K562 (cell line): ENCODE measurements around the gene RNASE8. TPM values are rescaled to one million over a fixed set of nuclear protein-coding genes. Genes with fewer than 3 reads are reported as not detected.

Experiments
- ELF2 ChIP-seq: fragments of 250-450 bp; sonication (Bioruptor Pico); IDR thresholded peaks from 2 replicates; pipeline ENCODE4 v1.5.0; 2021; ENCODE audit warnings: mild to moderate bottlenecking
- FOXK1 ChIP-seq: sonication (generic); formaldehyde crosslinking; IDR thresholded peaks from 2 replicates; pipeline ENCODE4 v1.8.0; 2022; ENCODE audit warnings: missing genetic modification reagents, mild to moderate bottlenecking, borderline replicate concordance
- JUND ChIP-seq, 2 experiments: IDR thresholded peaks; 2 replicates in 1 of 2; 3 replicates in 1 of 2; pipeline ENCODE4 v1.6.1; 2011; ENCODE audit warnings: borderline replicate concordance in 2 of 2, low read depth in 2 of 2, low read length in 2 of 2, improper control_type of control experiment in 1 of 2, missing biosample characterization in 1 of 2, missing genetic modification characterization in 1 of 2, missing genetic modification reagents in 1 of 2
- MEIS2 ChIP-seq: fragments of 450-650 bp; IDR thresholded peaks from 2 replicates; pipeline ENCODE4 v1.6.1; 2014; ENCODE audit warnings: mild to moderate bottlenecking; ENCODE audit not compliant: partially characterized antibody
- NONO ChIP-seq, 2 experiments: fragments of 200-400 bp in 1 of 2; fragments of 450-650 bp in 1 of 2; formaldehyde crosslinking in 1 of 2; IDR thresholded peaks; 2 replicates each; pipeline ENCODE4 v1.6.1; 2017; ENCODE audit warnings: low read depth in 2 of 2, mild to moderate bottlenecking in 2 of 2, moderate library complexity in 2 of 2, low read length in 1 of 2
- NR4A1 ChIP-seq, 2 experiments: fragments of 250-450 bp in 1 of 2; fragments of 450-650 bp in 1 of 2; sonication (Bioruptor Pico) in 1 of 2; IDR thresholded peaks; 2 replicates each; pipeline versions ENCODE4 v1.4.0 to v1.6.1; 2016 to 2020; ENCODE audit warnings: mild to moderate bottlenecking in 2 of 2, missing compliant biosample characterization in 1 of 2, missing genetic modification characterization in 1 of 2, moderate library complexity in 1 of 2
- PHF20 ChIP-seq: fragments of 450-650 bp; IDR thresholded peaks from 2 replicates; pipeline ENCODE4 v1.6.1; 2018; ENCODE audit not compliant: partially characterized antibody
- POLR2G ChIP-seq: fragments of 200-400 bp; formaldehyde crosslinking; IDR thresholded peaks from 2 replicates; pipeline ENCODE4 v1.6.1; 2017; ENCODE audit warnings: low read depth, mild to moderate bottlenecking, antibody characterized with exemption, low read length, moderate library complexity
- POLR3G ChIP-seq: IDR thresholded peaks from 2 replicates; pipeline ENCODE4 v1.6.1; 2011; ENCODE audit not compliant: insufficient read length, insufficient replicate concordance; ENCODE audit errors: extremely low read depth
- PPARD ChIP-seq: fragments of 250-450 bp; sonication (Bioruptor Pico); IDR thresholded peaks from 2 replicates; pipeline ENCODE4 v1.8.0; 2022; ENCODE audit warnings: inconsistent platforms, mild to moderate bottlenecking, moderate library complexity
- RAD21 ChIP-seq, 2 experiments: fragments of 250-450 bp in 1 of 2; fragments of 450-650 bp in 1 of 2; sonication (Bioruptor Pico) in 1 of 2; formaldehyde crosslinking in 1 of 2; IDR thresholded peaks in 1 of 2; conservative IDR thresholded peaks in 1 of 2; 2 replicates each; pipeline versions ENCODE4 v1.4.0 to v1.8.0; 2020 to 2022; ENCODE audit warnings: mild to moderate bottlenecking in 2 of 2, moderate library complexity in 1 of 2
- SMARCB1 ChIP-seq: IDR thresholded peaks from 2 replicates; pipeline ENCODE4 v1.6.1; 2011; ENCODE audit warnings: improper control_type of control experiment, low read depth; ENCODE audit not compliant: insufficient read length
- SMC3 ChIP-seq: conservative IDR thresholded peaks from 2 replicates; pipeline ENCODE4 v1.6.1; 2011; ENCODE audit warnings: low read depth, low read length, improper control_type of control experiment; ENCODE audit not compliant: insufficient read depth
- SRSF9 ChIP-seq: fragments of 200-400 bp; formaldehyde crosslinking; IDR thresholded peaks from 2 replicates; pipeline ENCODE4 v1.6.1; 2017; ENCODE audit warnings: low read depth, low read length, borderline replicate concordance
- STAT5A ChIP-seq: IDR thresholded peaks from 2 replicates; pipeline ENCODE4 v1.6.1; 2012; ENCODE audit warnings: low read length, inconsistent platforms, borderline replicate concordance
- TCF3 ChIP-seq: sonication (generic); formaldehyde crosslinking; IDR thresholded peaks from 2 replicates; pipeline ENCODE4 v1.4.0; 2020; ENCODE audit warnings: mild to moderate bottlenecking, missing genetic modification reagents
- TEAD2 ChIP-seq: fragments of 450-650 bp; IDR thresholded peaks from 2 replicates; pipeline ENCODE4 v1.6.1; 2016; ENCODE audit warnings: missing genetic modification characterization, control low read depth, missing compliant biosample characterization
- YBX1 ChIP-seq: fragments of 450-650 bp; IDR thresholded peaks from 2 replicates; pipeline ENCODE4 v1.7.1; 2016; ENCODE audit warnings: mild to moderate bottlenecking
- ZNF561 ChIP-seq: fragments of 450-650 bp; formaldehyde crosslinking; conservative IDR thresholded peaks from 2 replicates; pipeline ENCODE4 v1.4.0; 2020; ENCODE audit warnings: mild to moderate bottlenecking, moderate library complexity
- ZNF644 ChIP-seq: fragments of 200-800 bp; sonication (Bioruptor generic); IDR thresholded peaks from 2 replicates; pipeline ENCODE4 v1.6.1; 2016; ENCODE audit warnings: low read depth, missing genetic modification characterization, missing compliant biosample characterization
- ZNF668 ChIP-seq: fragments of 250-450 bp; sonication (Bioruptor Pico); IDR thresholded peaks from 2 replicates; pipeline ENCODE4 v1.8.0; 2022; ENCODE audit warnings: mild to moderate bottlenecking, inconsistent platforms
- ZNF696 ChIP-seq: fragments of 250-450 bp; sonication (Bioruptor Pico); conservative IDR thresholded peaks from 2 replicates; pipeline ENCODE4 v1.4.0; 2020; ENCODE audit warnings: mild to moderate bottlenecking, moderate library complexity
- ZNF699 ChIP-seq: fragments of 250-450 bp; sonication (Bioruptor Pico); IDR thresholded peaks from 2 replicates; pipeline ENCODE4 v1.8.0; 2021; ENCODE audit warnings: mild to moderate bottlenecking, moderate library complexity; ENCODE audit not compliant: insufficient replicate concordance
- polyA plus RNA-seq, 8 experiments: library from polyadenylated mRNA; depleted of rRNA in 4 of 8; stranded (reverse) in 5 of 8; unstranded in 3 of 8; fragments of >200 nt; fragmentation: Nextera tagmentation in 2 of 8; fragmentation: Illumina TruSeq in 1 of 8; extraction: Ambion mirVana in 2 of 8; extraction: Trizol in 1 of 8; gene quantifications; 2 replicates each; pipeline versions ENCODE4 v1.2.1 to v1.2.3, GENCODE V29; 2011 to 2014; ENCODE audit warnings: inconsistent platforms in 1 of 8, missing spikeins in 1 of 8
- total RNA-seq, 7 experiments: library from RNA; depleted of rRNA in 6 of 7; stranded (reverse); fragments of >200 nt in 6 of 7; fragmentation: Illumina TruSeq in 2 of 7; extraction: Trizol in 2 of 7; gene quantifications; 2 replicates each; pipeline versions ENCODE4 v1.2.1 to v1.2.3, GENCODE V29; 2011 to 2021; ENCODE audit warnings: low replicate concordance in 1 of 7
- TF ChIP-seq, protein P1 (sequence below): fragments of 450-650 bp; formaldehyde crosslinking; conservative IDR thresholded peaks from 2 replicates; pipeline ENCODE4 v1.4.0; 2022; ENCODE audit warnings: mild to moderate bottlenecking, missing genetic modification characterization
- TF ChIP-seq, protein P2 (sequence below): sonication (generic); formaldehyde crosslinking; IDR thresholded peaks from 2 replicates; pipeline ENCODE4 v1.9.0; 2022; ENCODE audit warnings: mild to moderate bottlenecking, missing genetic modification reagents

The RNASE8 gene
- total and polyA plus RNA-seq, 9 of the 15 experiments (the other 6 are each of a cell fraction or from before 2014, with no cell fraction given) = not detected

DNA sequence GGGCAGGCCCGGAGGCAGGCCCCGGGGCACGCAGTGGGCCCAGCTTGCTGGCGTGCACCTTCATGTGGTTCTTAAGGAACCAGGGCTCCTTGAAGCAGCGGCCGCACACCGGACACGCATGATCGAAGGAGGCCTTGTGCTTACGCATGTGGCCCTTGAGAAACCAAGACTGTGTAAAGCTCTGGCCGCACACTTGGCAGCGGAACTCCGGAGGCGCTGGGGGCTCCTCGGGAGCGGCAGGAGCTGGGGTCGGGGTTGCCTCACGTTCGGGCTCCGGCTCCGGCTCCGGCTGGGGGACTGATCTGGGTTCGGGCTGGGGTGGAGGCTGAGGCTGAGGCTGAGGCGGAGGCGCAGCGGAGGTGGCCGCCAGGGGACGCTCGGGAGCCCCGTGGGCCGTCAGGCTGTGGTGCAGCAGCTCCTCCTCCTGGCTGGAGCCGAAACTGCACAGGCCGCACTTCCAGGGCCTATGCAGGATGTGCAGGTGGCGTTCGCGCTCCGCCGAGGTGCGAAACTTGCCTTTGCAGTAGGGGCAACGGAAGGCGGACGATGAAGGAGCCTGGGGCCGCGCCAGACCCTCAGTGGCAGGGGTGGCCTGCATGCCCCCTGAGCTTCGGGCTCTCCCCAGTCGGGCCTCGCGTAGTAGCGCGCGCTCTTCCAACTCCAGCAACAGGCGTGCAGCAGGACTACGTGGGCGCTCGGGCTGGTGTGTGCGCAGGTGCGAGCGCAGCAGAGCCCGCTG, 34.8 kb downstream of the RNASE8 start (continued):
- TF ChIP-seq ZNF561 (CRISPR knock-in tag) (no peak), ZNF699 (CRISPR knock-in tag) (no peak), ZNF696 (no peak), SMC3 (peak; percentile 99), JUND (IDR thresholded peaks at IDR 0.05; ENCODE audit: borderline replicate concordance, low read depth, low read length) (peak; percentile 47; the same call in 1 of the 2 replicates), JUND (tag; IDR thresholded peaks at IDR 0.05; ENCODE audit: borderline replicate concordance, low read depth, low read length) (no peak; the same call in 2 of the 3 replicates), ZNF644 (tag) (no peak), YBX1 (no peak), NONO (IDR thresholded peaks at IDR 0.05; ENCODE audit: low read depth in 2 of 2, low read length in 1 of 2) (no peak), ZNF668 (CRISPR knock-in tag) (no peak), RAD21 (CRISPR knock-in tag; conservative IDR thresholded peaks at IDR 0.05 in 1 of 2, IDR thresholded peaks at IDR 0.05 in 1 of 2) (peak; percentile 92 to 98), STAT5A (no peak), SRSF9 (no peak), PPARD (no peak), TEAD2 (tag) (no peak), POLR2G (no peak), NR4A1 (CRISPR knock-in tag; IDR thresholded peaks at IDR 0.05) (no peak), NR4A1 (tag; IDR thresholded peaks at IDR 0.05) (no peak), FOXK1 (CRISPR knock-in tag) (no peak), POLR3G (no peak), MEIS2 (no peak), TCF3 (CRISPR knock-in tag) (no peak), PHF20 (no peak), ELF2 (CRISPR knock-in tag) (0 out of 2 replicates have a peak, but pooled peaks have one; percentile 29), SMARCB1 (no peak)
- TF ChIP-seq, protein P1, sequence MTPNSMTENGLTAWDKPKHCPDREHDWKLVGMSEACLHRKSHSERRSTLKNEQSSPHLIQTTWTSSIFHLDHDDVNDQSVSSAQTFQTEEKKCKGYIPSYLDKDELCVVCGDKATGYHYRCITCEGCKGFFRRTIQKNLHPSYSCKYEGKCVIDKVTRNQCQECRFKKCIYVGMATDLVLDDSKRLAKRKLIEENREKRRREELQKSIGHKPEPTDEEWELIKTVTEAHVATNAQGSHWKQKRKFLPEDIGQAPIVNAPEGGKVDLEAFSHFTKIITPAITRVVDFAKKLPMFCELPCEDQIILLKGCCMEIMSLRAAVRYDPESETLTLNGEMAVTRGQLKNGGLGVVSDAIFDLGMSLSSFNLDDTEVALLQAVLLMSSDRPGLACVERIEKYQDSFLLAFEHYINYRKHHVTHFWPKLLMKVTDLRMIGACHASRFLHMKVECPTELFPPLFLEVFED (CRISPR knock-in tag) = no peak
- TF ChIP-seq, protein P2, sequence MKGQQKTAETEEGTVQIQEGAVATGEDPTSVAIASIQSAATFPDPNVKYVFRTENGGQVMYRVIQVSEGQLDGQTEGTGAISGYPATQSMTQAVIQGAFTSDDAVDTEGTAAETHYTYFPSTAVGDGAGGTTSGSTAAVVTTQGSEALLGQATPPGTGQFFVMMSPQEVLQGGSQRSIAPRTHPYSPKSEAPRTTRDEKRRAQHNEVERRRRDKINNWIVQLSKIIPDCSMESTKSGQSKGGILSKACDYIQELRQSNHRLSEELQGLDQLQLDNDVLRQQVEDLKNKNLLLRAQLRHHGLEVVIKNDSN (CRISPR knock-in tag) = no peak
